ENCODE data around the gene CELF4. TPM values are rescaled to one million over a fixed set of nuclear protein-coding genes. Genes with fewer than 3 reads are reported as not detected.

The CELF4 gene
- total and polyA plus RNA-seq, 2 donors (not counting 3 experiments of a cell fraction or from before 2014, with no cell fraction given): not detected

GRCh38 chr18:37544713-37545112 lies 20.9 kb downstream of the CELF4 start:
- FAIRE-seq (no peak), DNase-seq (ENCODE audit: low read depth, low spot score) (no peak)
- Histone ChIP-seq H3K4me2 (ENCODE audit: insufficient read depth, low read length) (no peak overlapping the region), H3K36me3 (ENCODE audit: control insufficient read depth in 2 of 2, extremely low read depth in 1 of 2, insufficient read depth in 2 of 2, low read length in 2 of 2) (no peaks in the 10 kb centered on the region), H4K20me1 (replicated peaks; ENCODE audit: control insufficient read depth, extremely low read depth, insufficient read depth, low read length) (no peaks in the 10 kb centered on the region), H3K79me2 (ENCODE audit: control insufficient read depth, insufficient read depth, low read length) (no peaks in the 10 kb centered on the region), H3K9me3 (replicated peaks; ENCODE audit: control insufficient read depth, insufficient read depth, low read length) (no peaks in the 10 kb centered on the region), H2AFZ (ENCODE audit: low read depth, low read length) (no peak overlapping the region), H3K9ac (replicated peaks; ENCODE audit: extremely low read depth, insufficient read depth, low read length) (no peak overlapping the region), H3K27me3 (ENCODE audit: control insufficient read depth in 2 of 2, insufficient read depth in 2 of 2, low read length in 2 of 2) (no peaks in the 10 kb centered on the region), H3K9me1 (replicated peaks; ENCODE audit: control insufficient read depth, extremely low read depth, insufficient read depth, low read length) (no peaks in the 10 kb centered on the region), H3K27ac (ENCODE audit: insufficient read depth, low read depth, low read length) (no peak overlapping the region), H3K4me1 (ENCODE audit: control insufficient read depth, extremely low read depth, insufficient read depth, low read length) (no peaks in the 10 kb centered on the region), H3K4me3 (replicated peaks in 1 of 3; ENCODE audit: insufficient read depth in 1 of 3, low read depth in 1 of 3, low read length in 3 of 3) (no peak overlapping the region)
- intact Hi-C loops (cut with micrococcal nuclease): no loop called here
- CTCF ChIA-PET: no interaction called here
- no TSS peak for BruUV-seq (replicated peaks)
- POLR2A ChIA-PET: no interaction called here
- TF ChIP-seq CTCF (IDR thresholded peaks at IDR 0.05; ENCODE audit: extremely low read depth in 1 of 2, insufficient read depth in 1 of 2, low read depth in 1 of 2, low read length in 2 of 2) (no peak), GATA2 (IDR thresholded peaks at IDR 0.05; ENCODE audit: insufficient read depth, insufficient read length, low read depth, low read length) (no peak), POLR2AphosphoS5 (IDR thresholded peaks at IDR 0.05; ENCODE audit: insufficient read depth, low read depth, low read length) (no peak), JUN (IDR thresholded peaks at IDR 0.05; ENCODE audit: borderline replicate concordance, insufficient read depth, insufficient read length, low read depth) (no peak)
- dilution Hi-C loops (cut with MboI; ENCODE audit: extremely low pct_ligation_motif_present, low sequenced_read_pairs): no loop called here

- DNase-seq (ENCODE audit: low read depth, low spot score) (no peak), FAIRE-seq (no peak)
- dilution Hi-C loops (cut with MboI; ENCODE audit: extremely low pct_ligation_motif_present, low sequenced_read_pairs): no loop called here
- Histone ChIP-seq H3K9me1 (replicated peaks; ENCODE audit: control insufficient read depth, extremely low read depth, insufficient read depth, low read length) (no peaks in the 10 kb centered on the region), H3K4me3 (replicated peaks in 1 of 3; ENCODE audit: insufficient read depth in 1 of 3, low read depth in 1 of 3, low read length in 3 of 3) (no peak overlapping the region), H2AFZ (ENCODE audit: low read depth, low read length) (no peak overlapping the region), H3K9me3 (replicated peaks; ENCODE audit: control insufficient read depth, insufficient read depth, low read length) (no peaks in the 10 kb centered on the region), H3K4me1 (ENCODE audit: control insufficient read depth, extremely low read depth, insufficient read depth, low read length) (no peaks in the 10 kb centered on the region), H3K9ac (replicated peaks; ENCODE audit: extremely low read depth, insufficient read depth, low read length) (no peak overlapping the region), H3K27ac (ENCODE audit: insufficient read depth, low read depth, low read length) (no peak overlapping the region), H3K4me2 (ENCODE audit: insufficient read depth, low read length) (no peak overlapping the region), H3K27me3 (ENCODE audit: control insufficient read depth in 2 of 2, insufficient read depth in 2 of 2, low read length in 2 of 2) (peaks cover 0 to 3% of the 10 kb centered on the region in 2 experiments), H3K36me3 (ENCODE audit: control insufficient read depth in 2 of 2, extremely low read depth in 1 of 2, insufficient read depth in 2 of 2, low read length in 2 of 2) (no peaks in the 10 kb centered on the region), H3K79me2 (ENCODE audit: control insufficient read depth, insufficient read depth, low read length) (no peaks in the 10 kb centered on the region), H4K20me1 (replicated peaks; ENCODE audit: control insufficient read depth, extremely low read depth, insufficient read depth, low read length) (no peaks in the 10 kb centered on the region)
- intact Hi-C loops (cut with micrococcal nuclease): no loop called here
- ChIA-PET POLR2A (no interaction called here), CTCF (no interaction called here)
- TF ChIP-seq EZH2 (IDR thresholded peaks at IDR 0.05; ENCODE audit: borderline replicate concordance, low read depth, low read length, severe bottlenecking) (no peak), POLR2AphosphoS5 (IDR thresholded peaks at IDR 0.05; ENCODE audit: insufficient read depth, low read depth, low read length) (no peak), GATA2 (IDR thresholded peaks at IDR 0.05; ENCODE audit: insufficient read depth, insufficient read length, low read depth, low read length) (no peak), FOS (IDR thresholded peaks at IDR 0.05; ENCODE audit: borderline replicate concordance, insufficient read depth, low read length) (no peak), MAX (IDR thresholded peaks at IDR 0.05; ENCODE audit: insufficient read depth, insufficient read length) (no peak), JUN (IDR thresholded peaks at IDR 0.05; ENCODE audit: borderline replicate concordance, insufficient read depth, insufficient read length, low read depth) (no peak)
- BruUV-seq (replicated peaks): no TSS peak
Observed at GRCh38 chr18:37544217-37544616, 21.4 kb downstream of the CELF4 start.
